HFF-Myc (cell line): ENCODE data around the gene TAGLN.

Experiments
- DNase-seq: peaks from one replicate; pipeline ENCODE4 v3.0.0-alpha.2; 2011; ENCODE audit warnings: low read depth; ENCODE audit errors: extremely low read depth
- H3K4me3 ChIP-seq: replicated peaks from 2 replicates; pipeline ENCODE4 v1.5.1; 2011; ENCODE audit warnings: low read depth, mild to moderate bottlenecking, control low read depth, low read length
- TF ChIP-seq, protein P1 (sequence below): IDR thresholded peaks from 2 replicates; pipeline ENCODE4 v1.5.1; 2012; ENCODE audit warnings: mild to moderate bottlenecking, low read depth, low read length, control low read depth; ENCODE audit errors: missing control alignments

The TAGLN gene

DNA sequence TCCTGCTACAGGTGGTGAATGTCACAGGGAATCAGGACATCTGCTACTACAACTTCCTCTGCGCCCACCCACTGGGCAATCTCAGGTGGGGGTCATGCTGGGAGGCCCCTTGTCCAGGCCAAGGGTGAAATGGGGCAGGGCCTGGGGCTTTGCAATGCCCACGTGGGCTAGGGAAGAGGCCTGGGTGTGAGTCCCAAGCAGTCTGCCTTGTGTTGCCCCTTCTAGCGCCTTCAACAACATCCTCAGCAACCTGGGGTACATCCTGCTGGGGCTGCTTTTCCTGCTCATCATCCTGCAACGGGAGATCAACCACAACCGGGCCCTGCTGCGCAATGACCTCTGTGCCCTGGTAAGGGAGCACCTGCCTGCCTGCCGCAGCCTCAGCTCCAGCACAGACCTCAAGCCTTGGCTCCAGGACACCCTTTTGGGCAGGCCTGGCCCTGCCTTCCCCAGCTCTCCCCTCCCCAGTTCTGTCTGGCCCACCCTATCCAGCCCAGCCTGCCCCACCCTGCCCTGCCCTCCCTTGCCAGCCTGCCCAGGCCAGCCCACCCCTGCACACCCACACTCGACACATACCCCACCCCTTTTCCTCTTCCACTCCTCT lies 9.1 kb upstream of the TAGLN start:
- TF ChIP-seq, protein P1, sequence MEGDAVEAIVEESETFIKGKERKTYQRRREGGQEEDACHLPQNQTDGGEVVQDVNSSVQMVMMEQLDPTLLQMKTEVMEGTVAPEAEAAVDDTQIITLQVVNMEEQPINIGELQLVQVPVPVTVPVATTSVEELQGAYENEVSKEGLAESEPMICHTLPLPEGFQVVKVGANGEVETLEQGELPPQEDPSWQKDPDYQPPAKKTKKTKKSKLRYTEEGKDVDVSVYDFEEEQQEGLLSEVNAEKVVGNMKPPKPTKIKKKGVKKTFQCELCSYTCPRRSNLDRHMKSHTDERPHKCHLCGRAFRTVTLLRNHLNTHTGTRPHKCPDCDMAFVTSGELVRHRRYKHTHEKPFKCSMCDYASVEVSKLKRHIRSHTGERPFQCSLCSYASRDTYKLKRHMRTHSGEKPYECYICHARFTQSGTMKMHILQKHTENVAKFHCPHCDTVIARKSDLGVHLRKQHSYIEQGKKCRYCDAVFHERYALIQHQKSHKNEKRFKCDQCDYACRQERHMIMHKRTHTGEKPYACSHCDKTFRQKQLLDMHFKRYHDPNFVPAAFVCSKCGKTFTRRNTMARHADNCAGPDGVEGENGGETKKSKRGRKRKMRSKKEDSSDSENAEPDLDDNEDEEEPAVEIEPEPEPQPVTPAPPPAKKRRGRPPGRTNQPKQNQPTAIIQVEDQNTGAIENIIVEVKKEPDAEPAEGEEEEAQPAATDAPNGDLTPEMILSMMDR = no peak
- DNase-seq = no peak
- H3K4me3 ChIP-seq = no peak overlapping the region

DNA sequence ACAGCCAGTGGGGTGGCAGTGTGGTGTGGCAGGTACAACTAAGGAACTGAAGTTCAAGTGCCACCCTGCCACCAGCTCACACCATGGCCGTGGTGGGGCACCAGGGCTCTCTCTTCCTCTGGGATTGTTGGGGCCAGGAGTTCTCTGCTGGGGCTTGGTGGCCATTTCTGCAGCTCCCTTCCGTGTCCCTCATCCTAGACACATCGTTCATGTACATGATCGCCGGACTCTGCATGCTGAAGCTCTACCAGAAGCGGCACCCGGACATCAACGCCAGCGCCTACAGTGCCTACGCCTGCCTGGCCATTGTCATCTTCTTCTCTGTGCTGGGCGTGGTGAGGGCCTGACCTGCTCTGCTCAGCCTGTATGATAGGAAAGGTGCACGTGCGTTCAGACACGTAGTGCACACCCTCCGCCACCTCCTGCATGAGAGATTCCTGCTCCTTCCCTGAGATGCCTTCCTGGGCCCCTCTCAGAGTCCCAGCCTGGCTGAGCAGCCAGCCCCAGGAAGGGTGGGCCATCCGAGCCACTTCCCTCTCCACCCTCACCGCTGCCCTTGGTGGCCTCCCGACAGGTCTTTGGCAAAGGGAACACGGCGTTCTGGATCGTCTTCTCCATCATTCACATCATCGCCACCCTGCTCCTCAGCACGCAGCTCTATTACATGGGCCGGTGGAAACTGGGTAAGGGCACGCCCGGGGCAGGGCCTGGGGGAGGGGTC lies 7.3 kb upstream of the TAGLN start:
- TF ChIP-seq, protein P1 = no peak
- H3K4me3 ChIP-seq = no peak overlapping the region
- no peak for DNase-seq

DNA sequence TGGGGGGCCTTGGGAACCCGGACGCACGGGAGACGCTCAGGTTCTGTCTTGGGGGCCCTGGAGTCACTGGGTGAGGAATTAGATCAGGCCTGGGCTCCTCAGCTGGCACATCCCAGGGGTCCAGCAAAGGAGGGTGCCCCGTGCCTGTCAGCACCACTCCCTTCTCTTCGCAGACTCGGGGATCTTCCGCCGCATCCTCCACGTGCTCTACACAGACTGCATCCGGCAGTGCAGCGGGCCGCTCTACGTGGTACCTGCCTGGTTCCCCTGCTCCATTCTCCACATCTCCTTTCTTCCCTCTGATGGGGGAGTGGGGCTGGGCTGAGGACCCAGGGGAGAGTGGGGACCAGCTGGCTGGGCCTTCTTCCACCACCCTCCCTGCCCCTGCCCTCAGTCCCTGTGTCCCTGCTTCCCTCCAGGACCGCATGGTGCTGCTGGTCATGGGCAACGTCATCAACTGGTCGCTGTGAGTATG lies 6.7 kb upstream of the TAGLN start:
- no peak for DNase-seq
- no peak overlapping the region for H3K4me3 ChIP-seq
- TF ChIP-seq, protein P1 = no peak

DNA sequence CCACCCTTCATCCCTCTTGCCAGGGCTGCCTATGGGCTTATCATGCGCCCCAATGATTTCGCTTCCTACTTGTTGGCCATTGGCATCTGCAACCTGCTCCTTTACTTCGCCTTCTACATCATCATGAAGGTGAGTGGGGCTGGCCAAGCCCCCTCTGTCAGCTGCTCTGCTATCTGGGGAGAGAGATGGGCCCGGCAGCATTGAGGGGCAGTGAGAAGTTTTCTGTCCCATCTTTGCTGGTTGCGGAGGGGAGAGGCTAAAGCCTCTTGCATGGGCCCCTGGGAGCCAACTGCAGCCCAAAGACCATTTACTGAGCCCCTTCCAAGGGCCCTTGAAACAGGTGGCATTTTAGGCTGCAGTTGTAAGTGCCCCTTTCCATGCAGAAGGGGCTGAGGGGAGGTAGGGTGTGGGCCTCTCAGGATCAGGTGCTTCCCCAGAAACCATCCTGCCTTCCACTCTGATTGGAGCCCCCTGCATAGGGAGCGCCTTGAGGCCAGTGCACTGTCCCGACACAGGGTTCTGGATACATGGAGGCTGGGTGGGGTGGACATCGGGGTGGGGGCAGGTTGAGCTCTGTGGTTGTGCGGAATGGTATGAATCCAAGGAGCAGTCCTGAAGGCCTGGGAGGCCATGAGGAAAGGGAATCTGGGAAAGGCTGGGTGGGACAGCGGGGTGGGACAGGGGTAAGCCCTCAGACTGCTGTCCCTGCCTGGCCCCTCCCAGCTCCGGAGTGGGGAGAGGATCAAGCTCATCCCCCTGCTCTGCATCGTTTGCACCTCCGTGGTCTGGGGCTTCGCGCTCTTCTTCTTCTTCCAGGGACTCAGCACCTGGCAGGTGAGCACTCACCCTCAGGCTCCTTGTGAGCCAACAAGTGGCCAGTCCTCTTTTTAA lies 5.8 kb upstream of the TAGLN start:
- H3K4me3 ChIP-seq = no peak overlapping the region
- DNase-seq = no peak
- TF ChIP-seq, protein P1 = no peak

DNA sequence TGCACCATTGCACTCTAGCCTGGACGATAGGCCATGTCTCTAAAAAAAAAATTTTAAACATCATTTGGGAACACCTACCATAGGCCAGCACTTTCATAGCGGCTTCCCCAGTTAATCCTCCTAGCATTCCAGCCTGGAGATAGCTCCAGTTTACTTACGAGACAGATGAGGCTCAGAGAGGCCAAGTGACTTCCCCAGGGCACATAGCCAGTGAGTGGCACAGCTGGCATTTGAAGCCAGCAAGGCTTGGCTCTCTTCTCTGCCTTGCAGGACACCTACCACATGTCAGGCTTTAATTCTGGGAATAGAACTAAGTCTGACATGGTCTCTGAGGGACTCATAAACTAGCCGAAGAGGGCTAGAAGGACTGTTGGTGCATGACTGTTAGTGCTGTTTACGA lies 4.9 kb upstream of the TAGLN start:
- TF ChIP-seq, protein P1 = no peak
- DNase-seq = no peak
- H3K4me3 ChIP-seq = no peak overlapping the region

DNA sequence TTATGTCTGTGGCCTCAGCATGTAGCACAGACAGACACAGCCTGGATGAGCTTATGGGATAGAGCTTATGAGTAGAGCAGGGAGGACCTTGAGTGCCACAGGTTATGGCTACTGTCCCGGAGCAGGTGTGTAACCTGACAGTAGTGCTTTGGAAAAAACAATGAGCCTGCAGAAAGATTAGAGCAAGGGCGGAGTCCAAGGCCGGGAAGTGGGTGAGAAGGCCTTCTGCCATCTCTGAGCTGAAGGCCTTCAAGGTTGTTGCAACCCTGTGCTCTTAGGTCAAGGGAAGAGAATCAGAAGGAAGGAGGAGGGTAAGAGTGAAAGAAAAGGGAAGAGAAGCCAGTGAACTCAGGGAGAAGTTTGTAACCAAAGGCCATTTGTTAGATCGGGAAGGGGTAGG lies 3.9 kb upstream of the TAGLN start:
- DNase-seq = no peak
- TF ChIP-seq, protein P1 = no peak
- no peak overlapping the region for H3K4me3 ChIP-seq
